CD4-positive, alpha-beta memory T cell (primary cell): ENCODE data around the gene ANG. TPM values are rescaled to one million over a fixed set of nuclear protein-coding genes. Genes with fewer than 3 reads are reported as not detected.
A peak's percentile ranks its signal among the peaks of the same experiment; 100 is the strongest.
"Not testable (repeated sequence)": the region's sequence is repeated elsewhere in the genome, so short reads cannot be mapped to it uniquely, and the experiment has no call there.

Source experiments
- CTCF ChIA-PET: fragments of 350-600 bp; sonication (Branson Sonifier 250); formaldehyde crosslinking; loops from one replicate; lab custom pipeline; 2021; ENCODE audit warnings: inconsistent platforms; ENCODE audit not compliant: partially characterized antibody; lab: Charles Lee
- POLR2A ChIA-PET: fragments of 350-600 bp; sonication (Branson Sonifier 250); formaldehyde crosslinking; loops from one replicate; lab custom pipeline; 2021; ENCODE audit not compliant: partially characterized antibody; lab: Charles Lee
- DNase-seq, 5 donors: peaks; one replicate each; pipeline versions ENCODE4 v3.0.0 to v3.0.0-alpha.2; 2020 to 2022; ENCODE audit warnings: mixed read lengths in 1 of 5
- H3K27ac ChIP-seq: one replicate; pipeline ENCODE4 v1.7.0; 2013; ENCODE audit warnings: low read depth, low read length
- H3K27me3 ChIP-seq: 2 replicates; pipeline ENCODE4 v1.7.0; 2013; ENCODE audit warnings: mild to moderate bottlenecking, low read length, moderate library complexity; ENCODE audit not compliant: insufficient read depth
- H3K36me3 ChIP-seq: 2 replicates; pipeline ENCODE4 v1.7.0; 2013; ENCODE audit warnings: mild to moderate bottlenecking, low read length, moderate library complexity; ENCODE audit not compliant: insufficient read depth
- H3K4me1 ChIP-seq: 2 replicates; pipeline ENCODE4 v1.7.0; 2013; ENCODE audit warnings: mild to moderate bottlenecking, low read length, moderate library complexity; ENCODE audit not compliant: insufficient read depth
- H3K4me3 ChIP-seq, 2 donors: one replicate each; pipeline ENCODE4 v1.7.0; 2013; ENCODE audit warnings: low read length in 2 of 2, mild to moderate bottlenecking in 1 of 2
- H3K9me3 ChIP-seq, 2 donors: one replicate each; pipeline ENCODE4 v1.7.0; 2013; ENCODE audit warnings: low read length in 2 of 2, control low read depth in 1 of 2; ENCODE audit not compliant: control insufficient read depth in 1 of 2
- H3K27ac Mint-ChIP-seq, 7 donors: one replicate each; pipeline ENCODE4 v1.8.0; 2020 to 2021; ENCODE audit warnings: mixed read lengths in 7 of 7, mild to moderate bottlenecking in 6 of 7, inconsistent platforms in 3 of 7, moderate library complexity in 3 of 7
- H3K27me3 Mint-ChIP-seq, 2 donors: one replicate each; pipeline ENCODE4 v1.8.0; 2020 to 2021; ENCODE audit warnings: mixed read lengths in 2 of 2
- H3K36me3 Mint-ChIP-seq, 2 donors: one replicate each; pipeline ENCODE4 v1.8.0; 2020 to 2021; ENCODE audit warnings: mixed read lengths in 2 of 2, inconsistent platforms in 1 of 2, mild to moderate bottlenecking in 1 of 2
- H3K4me1 Mint-ChIP-seq, 4 donors: one replicate each; pipeline ENCODE4 v1.8.0; 2020 to 2021; ENCODE audit warnings: mixed read lengths in 4 of 4, mild to moderate bottlenecking in 1 of 4
- H3K4me3 Mint-ChIP-seq, 8 donors: one replicate each; pipeline ENCODE4 v1.8.0; 2020 to 2021; ENCODE audit warnings: mixed read lengths in 8 of 8, mild to moderate bottlenecking in 7 of 8, moderate library complexity in 6 of 8, inconsistent platforms in 3 of 8
- H3K9me3 Mint-ChIP-seq, 8 donors: one replicate each; pipeline ENCODE4 v1.8.0; 2020 to 2021; ENCODE audit warnings: mixed read lengths in 8 of 8, mild to moderate bottlenecking in 5 of 8, inconsistent platforms in 3 of 8, moderate library complexity in 1 of 8
- intact Hi-C: fragments of 100-400 bp; cut with micrococcal nuclease; formaldehyde crosslinking; loops from one replicate; pipeline ENCODE4 v1.15.1; 2023
- polyA plus RNA-seq, 2 donors: library from polyadenylated mRNA; unstranded; fragments of 300-500 nt; fragmentation: Illumina TruSeq; gene quantifications; one replicate each; pipeline ENCODE4 v1.2.3, GENCODE V29; 2021
- total RNA-seq, 2 experiments: library from RNA; stranded (reverse); gene quantifications; one replicate each; pipeline ENCODE4 v1.2.3, GENCODE V29; 2021

ANG gene
- total and polyA plus RNA-seq, 4 experiments from 2014 or later, result 1.1 to 2.8 (median 1.4) TPM

GRCh38 chr14:20722016-20722415 lies 33.5 kb downstream of the ANG start:
- Histone ChIP-seq H3K27ac (no peak overlapping the region), H3K4me1 (no peaks in the 10 kb centered on the region), H3K36me3 (no peaks in the 10 kb centered on the region), H3K27me3 (peaks cover 5% of the 10 kb centered on the region), H3K9me3 (no peaks in the 10 kb centered on the region), H3K4me3 (no peak overlapping the region)
- Mint-ChIP-seq H3K36me3 (no peaks in the 10 kb centered on the region), H3K27me3 (peaks cover 46 to 61% of the 10 kb centered on the region in 2 donors), H3K9me3 (peaks cover 0 to 1% (median 0%) of the 10 kb centered on the region in 8 donors), H3K27ac (no peak overlapping the region), H3K4me1 (peaks cover 0 to 9% (median 2%) of the 10 kb centered on the region in 4 donors), H3K4me3 (no peak overlapping the region)
- CTCF ChIA-PET, result no interaction called here
- intact Hi-C loops, result no loop called here
- POLR2A ChIA-PET, result no interaction called here
- DNase-seq, result no peak

DNA sequence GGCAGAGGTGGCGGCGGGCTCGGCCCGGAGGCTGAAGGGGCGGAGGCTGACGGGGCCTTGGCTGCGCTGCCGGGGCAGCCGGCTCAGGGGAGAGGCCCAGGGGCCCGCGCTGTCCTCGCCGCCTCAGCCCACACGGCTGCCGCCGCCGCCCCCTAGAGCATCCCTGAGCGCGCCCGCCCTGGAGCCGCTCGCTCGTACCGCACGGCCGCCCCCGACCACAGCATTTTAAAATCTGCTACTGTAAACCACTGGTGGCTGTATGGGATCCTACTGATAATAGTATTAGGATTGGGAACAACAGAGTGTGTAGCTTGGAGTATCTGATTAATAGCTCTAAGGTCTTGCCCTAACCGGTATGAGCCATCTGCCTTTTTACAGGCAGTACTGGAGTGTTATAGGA lies 34.9 kb downstream of the ANG start:
- CTCF ChIA-PET, result no interaction called here
- POLR2A ChIA-PET, result no interaction called here

DNA sequence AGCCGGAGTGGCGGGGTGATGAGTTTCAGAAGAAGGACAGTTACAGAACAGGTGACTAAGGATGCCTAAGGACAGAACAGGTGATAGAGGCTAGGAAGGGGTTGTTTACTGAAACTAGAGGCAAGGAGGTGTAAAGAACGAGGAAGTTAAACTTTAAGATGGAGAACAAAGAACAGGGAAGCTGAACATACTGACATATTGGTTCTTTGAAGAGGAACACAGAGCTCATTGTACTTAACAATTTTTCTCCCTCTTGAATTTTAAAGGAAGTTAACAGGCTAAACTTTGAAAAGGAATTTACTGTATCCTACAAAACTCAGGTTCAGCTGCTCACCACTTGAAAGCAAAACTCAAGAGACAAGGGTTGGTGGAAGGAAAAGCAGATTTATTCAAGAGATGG lies 37.6 kb downstream of the ANG start:
- POLR2A ChIA-PET, result not testable (repeated sequence)

More for the DNA sequence above, 34.9 kb downstream of the ANG start:
- Mint-ChIP-seq H3K36me3 (no peaks in the 10 kb centered on the region), H3K4me1 (peaks cover 0 to 9% (median 2%) of the 10 kb centered on the region in 4 donors), H3K4me3 (peak overlapping the region in 1 of 8 donors; percentile 13), H3K27me3 (peaks cover 45 to 62% of the 10 kb centered on the region in 2 donors), H3K9me3 (peaks cover 0 to 1% (median 0%) of the 10 kb centered on the region in 8 donors), H3K27ac (no peak overlapping the region)
- intact Hi-C loops, result no loop called here
- Histone ChIP-seq H3K27me3 (peaks cover 5% of the 10 kb centered on the region), H3K36me3 (no peaks in the 10 kb centered on the region), H3K27ac (no peak overlapping the region), H3K9me3 (no peaks in the 10 kb centered on the region), H3K4me1 (no peaks in the 10 kb centered on the region), H3K4me3 (no peak overlapping the region)
- DNase-seq, result no peak

GRCh38 chr14:20726531-20726930 lies 38.0 kb downstream of the ANG start:
- Mint-ChIP-seq H3K9me3 (peaks cover 0 to 1% (median 0%) of the 10 kb centered on the region in 8 donors), H3K36me3 (no peaks in the 10 kb centered on the region), H3K27me3 (peaks cover 43 to 54% of the 10 kb centered on the region in 2 donors), H3K4me3 (no peak overlapping the region), H3K4me1 (peaks cover 0 to 9% (median 2%) of the 10 kb centered on the region in 4 donors), H3K27ac (no peak overlapping the region)
- POLR2A ChIA-PET, result no interaction called here
- CTCF ChIA-PET, result no interaction called here
- no peaks in the 10 kb centered on the region for H3K9me3 ChIP-seq
- H3K36me3 ChIP-seq, result no peaks in the 10 kb centered on the region
- H3K27ac ChIP-seq, result no peak overlapping the region
- H3K27me3 ChIP-seq, result peaks cover 5% of the 10 kb centered on the region
- DNase-seq, result no peak
- no peaks in the 10 kb centered on the region for H3K4me1 ChIP-seq
- H3K4me3 ChIP-seq, result no peak overlapping the region
- intact Hi-C loops, result no loop called here

More for the DNA sequence above, 37.6 kb downstream of the ANG start:
- H3K4me1 Mint-ChIP-seq, H3K36me3 Mint-ChIP-seq, H3K36me3 ChIP-seq, CTCF ChIA-PET, H3K9me3 Mint-ChIP-seq, H3K4me1 ChIP-seq, H3K9me3 ChIP-seq, H3K27ac ChIP-seq, H3K27ac Mint-ChIP-seq, H3K4me3 ChIP-seq, DNase-seq, H3K27me3 ChIP-seq, intact Hi-C loops, H3K4me3 Mint-ChIP-seq: not testable (repeated sequence)
- H3K27me3 Mint-ChIP-seq, result peaks cover 44 to 58% of the 10 kb centered on the region in 2 donors

DNA sequence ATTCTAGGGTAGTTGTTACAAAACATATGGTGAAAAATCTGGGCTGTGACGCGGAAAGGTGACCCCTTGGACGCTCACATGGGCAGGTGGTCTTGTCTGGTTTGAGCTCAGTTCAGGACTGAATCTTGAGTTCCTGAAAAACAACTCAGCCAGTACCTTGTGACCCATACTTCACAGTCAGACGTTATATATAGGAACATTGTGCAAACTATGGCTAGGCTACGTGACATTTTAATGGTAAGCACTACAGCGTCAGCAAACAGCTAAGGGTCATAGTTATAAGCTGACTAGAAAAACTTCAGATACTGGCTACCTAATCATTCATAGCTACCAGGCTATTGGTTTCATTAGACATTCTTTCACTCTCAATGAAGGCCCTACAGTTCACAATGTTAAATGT lies 42.3 kb downstream of the ANG start:
- H3K27me3 ChIP-seq, result no peaks in the 10 kb centered on the region
- no peaks in the 10 kb centered on the region for H3K4me1 ChIP-seq
- ChIA-PET CTCF (interaction anchor here (1.6 kb wide), 1 partner anchor 8 kb away, joined by 5 read pairs; no protein-coding TSS in a partner anchor), POLR2A (no interaction called here)
- no peak for DNase-seq
- Mint-ChIP-seq H3K4me3 (no peak overlapping the region), H3K27me3 (peaks cover 14 to 21% of the 10 kb centered on the region in 2 donors), H3K27ac (no peak overlapping the region), H3K36me3 (no peaks in the 10 kb centered on the region), H3K9me3 (no peaks in the 10 kb centered on the region), H3K4me1 (no peaks in the 10 kb centered on the region)
- intact Hi-C loops, result no loop called here
- H3K27ac ChIP-seq, result no peak overlapping the region
- H3K9me3 ChIP-seq, result no peaks in the 10 kb centered on the region
- no peaks in the 10 kb centered on the region for H3K36me3 ChIP-seq
- H3K4me3 ChIP-seq, result no peak overlapping the region

DNA sequence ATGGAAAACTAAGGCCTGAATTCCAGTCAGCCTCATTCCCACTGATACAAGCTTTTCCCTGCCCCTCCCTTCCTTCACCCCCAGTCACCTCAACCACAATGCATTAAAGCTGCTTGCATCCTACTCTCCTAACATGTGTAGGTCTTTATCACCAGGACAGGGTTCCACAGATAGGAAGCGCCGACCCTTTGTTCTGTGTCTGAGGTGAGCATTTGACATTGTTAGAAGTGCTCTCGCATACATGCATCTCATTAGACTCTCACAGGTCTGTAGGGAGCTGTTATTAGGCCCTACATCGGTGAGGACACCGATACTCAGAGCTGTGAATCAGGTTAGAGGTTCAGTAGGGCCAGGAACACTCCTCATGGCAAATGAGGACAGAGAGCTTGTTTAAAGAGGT lies 43.9 kb downstream of the ANG start:
- Mint-ChIP-seq H3K27ac (no peak overlapping the region), H3K4me3 (no peak overlapping the region), H3K4me1 (no peaks in the 10 kb centered on the region), H3K9me3 (no peaks in the 10 kb centered on the region), H3K27me3 (peaks cover 9% of the 10 kb centered on the region in 2 donors), H3K36me3 (no peaks in the 10 kb centered on the region)
- no peak for DNase-seq
- Histone ChIP-seq H3K27me3 (no peaks in the 10 kb centered on the region), H3K4me3 (no peak overlapping the region), H3K9me3 (no peaks in the 10 kb centered on the region), H3K27ac (no peak overlapping the region), H3K36me3 (no peaks in the 10 kb centered on the region), H3K4me1 (no peaks in the 10 kb centered on the region)
- CTCF ChIA-PET, result interaction anchor here (1.0 to 1.3 kb wide), 2 partner anchors 35 to 125 kb away, joined by 3 to 4 read pairs; no protein-coding TSS in a partner anchor
- POLR2A ChIA-PET, result no interaction called here
- intact Hi-C loops, result no loop called here

GRCh38 chr14:20732979-20733635 lies 44.5 kb downstream of the ANG start:
- POLR2A ChIA-PET, result no interaction called here
- H3K36me3 Mint-ChIP-seq, result no peaks in the 10 kb centered on the region
- no peaks in the 10 kb centered on the region for H3K9me3 Mint-ChIP-seq
- intact Hi-C loops, result no loop called here
- H3K36me3 ChIP-seq, result no peaks in the 10 kb centered on the region
- no peak overlapping the region for H3K4me3 Mint-ChIP-seq
- H3K27ac Mint-ChIP-seq, result no peak overlapping the region
- H3K27me3 ChIP-seq, result no peaks in the 10 kb centered on the region
- DNase-seq, result no peak
- H3K4me1 Mint-ChIP-seq, result no peaks in the 10 kb centered on the region
- no peak overlapping the region for H3K27ac ChIP-seq
- H3K27me3 Mint-ChIP-seq, result peaks cover 4 to 7% of the 10 kb centered on the region in 2 donors
- no peaks in the 10 kb centered on the region for H3K4me1 ChIP-seq
- CTCF ChIA-PET, result interaction anchor here (1.0 to 1.3 kb wide), 2 partner anchors 36 to 124 kb away, joined by 3 to 4 read pairs; no protein-coding TSS in a partner anchor
- H3K9me3 ChIP-seq, result no peaks in the 10 kb centered on the region
- H3K4me3 ChIP-seq, result no peak overlapping the region
